ENCODE measurements around the gene RGS3.
A peak's percentile ranks its signal among the peaks of the same experiment; 100 is the strongest.

RGS3 gene

DNA sequence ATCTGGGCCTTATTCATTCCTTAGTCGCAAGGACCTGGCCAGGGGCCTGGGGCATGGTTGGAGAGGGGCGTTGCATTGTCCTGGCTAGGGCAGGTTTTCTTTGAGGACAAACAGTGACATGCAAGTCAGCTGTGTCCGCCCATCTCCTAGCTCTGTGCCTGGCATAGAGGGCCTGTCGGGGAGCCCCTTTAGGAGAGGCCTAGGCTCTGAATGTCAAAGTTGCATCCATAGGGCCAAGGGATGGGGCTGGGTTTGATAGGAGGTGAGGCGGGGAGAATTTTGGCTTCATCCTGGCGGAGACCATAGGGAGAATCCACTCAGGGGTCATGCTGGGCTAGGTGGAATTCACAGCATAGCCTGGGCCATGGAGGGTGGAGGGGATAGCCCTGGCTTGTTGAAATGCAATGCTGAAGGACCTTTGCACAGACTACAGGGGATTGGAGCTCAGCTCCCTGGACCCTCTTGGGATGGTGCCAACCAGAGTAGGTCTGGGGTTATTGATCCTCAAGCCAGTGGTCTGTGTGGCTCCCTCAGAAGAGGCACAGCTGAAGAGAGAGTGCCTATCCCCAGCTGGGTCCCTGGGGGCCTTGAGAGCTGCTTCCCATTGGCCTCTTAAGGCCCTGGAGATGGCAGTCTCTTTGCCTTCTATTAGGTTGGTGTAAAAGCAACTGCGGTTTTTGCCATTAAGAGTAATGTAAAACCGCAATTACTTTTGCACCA lies 104.0 kb downstream of the RGS3 start:
- Histone ChIP-seq H3K9me3 (ENCODE audit: control insufficient read depth, low read length) (no peaks in the 10 kb centered on the region), H3K23ac (ENCODE audit: low read length in 2 of 2) (no peak overlapping the region), H2BK12ac (ENCODE audit: low read length in 2 of 2) (peak overlapping the region in 1 of 2 experiments; percentile 73), H2BK120ac (ENCODE audit: low read depth, low read length) (no peak overlapping the region), H3K14ac (ENCODE audit: low read length in 2 of 2) (peak overlapping the region in 1 of 2 experiments; percentile 74), H3K4me2 (ENCODE audit: low read length, poor library complexity, severe bottlenecking) (no peak overlapping the region), H3K9ac (ENCODE audit: low read length) (no peak overlapping the region), H3K27ac (ENCODE audit: low read length, poor library complexity, severe bottlenecking) (no peak overlapping the region), H3K4me3 (ENCODE audit: insufficient read depth in 1 of 2, low read depth in 1 of 2, low read length in 2 of 2) (no peak overlapping the region), H3K27me3 (ENCODE audit: control insufficient read depth in 1 of 2, insufficient read depth in 1 of 2, low read length in 2 of 2) (peaks cover 0 to 10% of the 10 kb centered on the region in 2 experiments), H3K79me1 (replicated peaks; ENCODE audit: low read length, poor library complexity, severe bottlenecking) (peaks cover 35% of the 10 kb centered on the region), H2AK5ac (ENCODE audit: low read length, severe bottlenecking) (peak overlapping the region; percentile 36), H2BK5ac (ENCODE audit: low read depth, low read length, poor library complexity, severe bottlenecking) (no peak overlapping the region), H2BK15ac (ENCODE audit: low read depth, poor library complexity, severe bottlenecking) (no peak overlapping the region), H3K36me3 (ENCODE audit: control insufficient read depth in 1 of 2, insufficient read depth in 2 of 2, low read depth in 1 of 2, low read length in 2 of 2) (peaks cover 0 to 19% of the 10 kb centered on the region in 2 experiments), H4K91ac (ENCODE audit: low read length) (peak overlapping the region; percentile 71), H3K4me1 (ENCODE audit: control insufficient read depth, insufficient read depth, low read depth, low read length) (peaks cover 47% of the 10 kb centered on the region), H2AFZ (ENCODE audit: low read depth, low read length) (no peak overlapping the region), H4K8ac (ENCODE audit: low read length) (no peak overlapping the region), H3K18ac (ENCODE audit: low read depth in 1 of 2, low read length in 2 of 2) (peak overlapping the region; percentile 18 to 21), H3K4ac (ENCODE audit: low read depth in 1 of 2, low read length in 2 of 2) (peak overlapping the region in 1 of 2 experiments; percentile 24)
- 97% methylated on average over 8 of the region's 8 CpGs for WGBS
- DNase-seq = no peak

DNA sequence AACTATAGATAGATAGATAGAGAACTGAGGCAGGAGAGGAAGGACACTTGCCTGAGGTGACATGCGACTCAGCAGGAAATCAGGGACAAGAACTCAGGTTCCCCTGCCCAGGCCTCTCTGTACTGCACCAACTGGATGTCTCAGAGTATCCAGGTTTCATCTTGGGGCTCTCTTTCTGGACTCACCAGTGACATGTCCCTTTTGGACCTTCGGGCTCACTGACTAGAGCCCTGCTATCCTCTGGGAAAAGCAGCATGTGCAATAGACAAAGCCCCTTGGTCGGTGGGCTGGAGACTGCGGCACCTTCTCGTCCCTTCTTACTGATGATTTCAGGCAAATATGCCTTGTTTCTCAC lies 104.5 kb downstream of the RGS3 start:
- no peak for DNase-seq
- Histone ChIP-seq H4K8ac (ENCODE audit: low read length) (no peak overlapping the region), H2BK12ac (ENCODE audit: low read length in 2 of 2) (no peak overlapping the region), H3K9me3 (ENCODE audit: control insufficient read depth, low read length) (no peaks in the 10 kb centered on the region), H3K4me1 (ENCODE audit: control insufficient read depth, insufficient read depth, low read depth, low read length) (peaks cover 47% of the 10 kb centered on the region), H3K36me3 (ENCODE audit: control insufficient read depth in 1 of 2, insufficient read depth in 2 of 2, low read depth in 1 of 2, low read length in 2 of 2) (peaks cover 0 to 19% of the 10 kb centered on the region in 2 experiments), H3K4ac (ENCODE audit: low read depth in 1 of 2, low read length in 2 of 2) (peak overlapping the region in 1 of 2 experiments; percentile 6), H2BK15ac (ENCODE audit: low read depth, poor library complexity, severe bottlenecking) (no peak overlapping the region), H3K27me3 (ENCODE audit: control insufficient read depth in 1 of 2, insufficient read depth in 1 of 2, low read length in 2 of 2) (peaks cover 0 to 10% of the 10 kb centered on the region in 2 experiments), H3K9ac (ENCODE audit: low read length) (no peak overlapping the region), H3K4me2 (ENCODE audit: low read length, poor library complexity, severe bottlenecking) (no peak overlapping the region), H3K18ac (ENCODE audit: low read depth in 1 of 2, low read length in 2 of 2) (no peak overlapping the region), H3K14ac (ENCODE audit: low read length in 2 of 2) (no peak overlapping the region), H2AK5ac (ENCODE audit: low read length, severe bottlenecking) (no peak overlapping the region), H2BK120ac (ENCODE audit: low read depth, low read length) (no peak overlapping the region), H2AFZ (ENCODE audit: low read depth, low read length) (no peak overlapping the region), H2BK5ac (ENCODE audit: low read depth, low read length, poor library complexity, severe bottlenecking) (no peak overlapping the region), H4K91ac (ENCODE audit: low read length) (no peak overlapping the region), H3K4me3 (ENCODE audit: insufficient read depth in 1 of 2, low read depth in 1 of 2, low read length in 2 of 2) (no peak overlapping the region), H3K23ac (ENCODE audit: low read length in 2 of 2) (no peak overlapping the region), H3K79me1 (replicated peaks; ENCODE audit: low read length, poor library complexity, severe bottlenecking) (peaks cover 37% of the 10 kb centered on the region), H3K27ac (ENCODE audit: low read length, poor library complexity, severe bottlenecking) (no peak overlapping the region)
- 92% methylated on average over 5 of the region's 5 CpGs for WGBS

DNA sequence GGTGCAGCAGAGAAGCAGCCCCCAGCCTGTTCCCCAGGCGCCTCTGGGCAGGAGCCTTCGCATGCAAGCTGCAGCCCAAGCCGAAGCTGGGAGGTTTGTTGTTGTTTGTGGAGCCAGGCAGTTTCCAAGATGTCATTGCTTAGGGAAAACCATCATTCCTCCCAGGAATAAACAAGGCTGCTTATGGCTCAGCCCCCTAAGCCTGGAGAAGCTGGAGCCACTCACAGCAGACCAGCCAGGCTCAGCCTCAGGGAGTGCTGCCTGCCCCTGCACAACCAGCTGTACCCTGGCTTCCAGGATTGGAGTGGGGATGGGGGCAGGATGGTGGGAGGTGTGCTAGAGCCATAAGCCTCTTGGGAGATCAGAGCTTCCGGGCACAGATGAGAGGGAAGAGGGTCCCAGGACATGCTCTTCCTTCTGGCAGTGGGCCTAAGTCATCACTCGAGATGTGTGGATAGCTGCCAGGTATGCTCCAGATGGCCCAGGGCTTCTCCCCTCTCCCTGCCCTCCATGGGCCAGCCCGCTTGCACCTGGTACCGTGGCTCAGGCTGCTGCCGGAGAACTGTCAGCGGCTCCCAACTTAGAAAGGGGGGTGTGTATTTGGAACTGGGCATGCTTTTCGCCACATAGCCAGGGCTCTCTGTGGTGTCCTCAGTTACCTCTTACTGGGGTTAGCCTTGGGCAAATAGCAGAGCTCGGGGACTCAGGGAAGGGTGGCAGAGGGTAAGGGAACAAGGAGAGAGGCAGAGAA lies 105.2 kb downstream of the RGS3 start:
- H2BK120ac ChIP-seq (ENCODE audit: low read depth, low read length) = no peak overlapping the region
- H2AFZ ChIP-seq (ENCODE audit: low read depth, low read length) = no peak overlapping the region
- peak overlapping the region; percentile 56 to 71 for H3K18ac ChIP-seq (ENCODE audit: low read depth in 1 of 2, low read length in 2 of 2)
- H4K91ac ChIP-seq (ENCODE audit: low read length) = peak overlapping the region; percentile 80
- H2BK12ac ChIP-seq (ENCODE audit: low read length in 2 of 2) = peak overlapping the region; percentile 18 to 93
- H2BK15ac ChIP-seq (ENCODE audit: low read depth, poor library complexity, severe bottlenecking) = peak overlapping the region; percentile 73
- peaks cover 0 to 19% of the 10 kb centered on the region in 2 experiments for H3K36me3 ChIP-seq (ENCODE audit: control insufficient read depth in 1 of 2, insufficient read depth in 2 of 2, low read depth in 1 of 2, low read length in 2 of 2)
- peak overlapping the region; percentile 53 for H2AK5ac ChIP-seq (ENCODE audit: low read length, severe bottlenecking)
- H4K8ac ChIP-seq (ENCODE audit: low read length) = peak overlapping the region; percentile 35
- no peak overlapping the region for H3K23ac ChIP-seq (ENCODE audit: low read length in 2 of 2)
- WGBS = 70% methylated on average over 10 of the region's 11 CpGs
- no peaks in the 10 kb centered on the region for H3K9me3 ChIP-seq (ENCODE audit: control insufficient read depth, low read length)
- H3K4me1 ChIP-seq (ENCODE audit: control insufficient read depth, insufficient read depth, low read depth, low read length) = peaks cover 54% of the 10 kb centered on the region
- H3K27ac ChIP-seq (ENCODE audit: low read length, poor library complexity, severe bottlenecking) = no peak overlapping the region
- H3K79me1 ChIP-seq (replicated peaks; ENCODE audit: low read length, poor library complexity, severe bottlenecking) = peaks cover 36% of the 10 kb centered on the region
- DNase-seq = peak; percentile 95
- no peak overlapping the region for H3K4me2 ChIP-seq (ENCODE audit: low read length, poor library complexity, severe bottlenecking)
- H3K4me3 ChIP-seq (ENCODE audit: insufficient read depth in 1 of 2, low read depth in 1 of 2, low read length in 2 of 2) = no peak overlapping the region
- H3K4ac ChIP-seq (ENCODE audit: low read depth in 1 of 2, low read length in 2 of 2) = peak overlapping the region; percentile 43 to 59
- H2BK5ac ChIP-seq (ENCODE audit: low read depth, low read length, poor library complexity, severe bottlenecking) = no peak overlapping the region
- peaks cover 0 to 10% of the 10 kb centered on the region in 2 experiments for H3K27me3 ChIP-seq (ENCODE audit: control insufficient read depth in 1 of 2, insufficient read depth in 1 of 2, low read length in 2 of 2)
- peak overlapping the region in 1 of 2 experiments; percentile 80 for H3K14ac ChIP-seq (ENCODE audit: low read length in 2 of 2)
- H3K9ac ChIP-seq (ENCODE audit: low read length) = no peak overlapping the region

DNA sequence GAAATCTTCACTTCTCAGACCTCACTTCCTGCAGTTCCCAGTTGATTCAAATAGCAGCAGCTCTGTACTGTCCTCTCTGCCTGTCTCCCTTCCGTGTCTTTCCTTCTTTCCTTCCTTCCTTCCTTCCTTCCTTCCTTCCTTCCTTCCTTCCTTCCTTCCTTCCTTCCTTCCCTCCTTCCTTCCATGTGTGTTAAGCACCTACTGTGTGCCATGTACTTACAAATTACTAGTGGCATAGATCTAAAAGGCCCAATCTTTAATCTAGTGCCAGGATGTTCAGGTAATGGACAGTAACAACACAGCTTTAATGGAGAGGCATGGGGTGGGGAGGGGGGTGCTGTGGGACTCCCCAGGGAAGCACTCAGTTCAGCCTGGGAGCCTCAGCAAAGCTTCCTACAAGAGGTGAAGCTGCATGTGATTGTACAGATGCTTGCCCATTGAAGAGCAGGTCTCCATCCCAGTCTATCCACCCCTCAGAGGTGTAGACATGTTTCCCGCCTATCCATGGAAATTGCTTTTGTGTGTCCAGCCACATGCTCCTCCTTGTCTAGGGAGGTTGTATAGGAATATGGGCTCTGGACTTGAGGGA lies 106.0 kb downstream of the RGS3 start:
- Histone ChIP-seq H2AK5ac (ENCODE audit: low read length, severe bottlenecking) (no peak overlapping the region), H3K9ac (ENCODE audit: low read length) (no peak overlapping the region)
- 98% methylated on average over 2 of the region's 2 CpGs for WGBS

More for the DNA sequence above, 106.0 kb downstream of the RGS3 start:
- Histone ChIP-seq H2BK15ac (ENCODE audit: low read depth, poor library complexity, severe bottlenecking) (peak overlapping the region; percentile 73), H3K23ac (ENCODE audit: low read length in 2 of 2) (no peak overlapping the region), H4K8ac (ENCODE audit: low read length) (no peak overlapping the region), H3K9me3 (ENCODE audit: control insufficient read depth, low read length) (no peaks in the 10 kb centered on the region), H4K91ac (ENCODE audit: low read length) (peak overlapping the region; percentile 80), H3K79me1 (replicated peaks; ENCODE audit: low read length, poor library complexity, severe bottlenecking) (peaks cover 41% of the 10 kb centered on the region), H3K4me3 (ENCODE audit: insufficient read depth in 1 of 2, low read depth in 1 of 2, low read length in 2 of 2) (no peak overlapping the region), H3K4me2 (ENCODE audit: low read length, poor library complexity, severe bottlenecking) (no peak overlapping the region), H3K14ac (ENCODE audit: low read length in 2 of 2) (no peak overlapping the region), H3K27ac (ENCODE audit: low read length, poor library complexity, severe bottlenecking) (no peak overlapping the region), H3K36me3 (ENCODE audit: control insufficient read depth in 1 of 2, insufficient read depth in 2 of 2, low read depth in 1 of 2, low read length in 2 of 2) (peaks cover 0 to 19% of the 10 kb centered on the region in 2 experiments), H3K18ac (ENCODE audit: low read depth in 1 of 2, low read length in 2 of 2) (peak overlapping the region; percentile 56 to 71), H2BK12ac (ENCODE audit: low read length in 2 of 2) (peak overlapping the region in 1 of 2 experiments; percentile 93), H2BK120ac (ENCODE audit: low read depth, low read length) (no peak overlapping the region), H3K27me3 (ENCODE audit: control insufficient read depth in 1 of 2, insufficient read depth in 1 of 2, low read length in 2 of 2) (peaks cover 0 to 10% of the 10 kb centered on the region in 2 experiments), H2AFZ (ENCODE audit: low read depth, low read length) (no peak overlapping the region), H2BK5ac (ENCODE audit: low read depth, low read length, poor library complexity, severe bottlenecking) (no peak overlapping the region), H3K4ac (ENCODE audit: low read depth in 1 of 2, low read length in 2 of 2) (peak overlapping the region; percentile 43 to 59), H3K4me1 (ENCODE audit: control insufficient read depth, insufficient read depth, low read depth, low read length) (peaks cover 53% of the 10 kb centered on the region)
- DNase-seq = no peak

All from mesenchymal stem cell (in vitro differentiated cells and primary cell).